Measurements from ENCODE around the gene POLE.

The POLE gene

GRCh38 chr12:132728502-132728901 lies 41.4 kb upstream of the POLE start:
- Histone ChIP-seq H3K4me3 (ENCODE audit: low read depth in 1 of 5, low read length in 5 of 5) (no peak overlapping the region), H3K9me3 (ENCODE audit: control insufficient read depth in 5 of 5, low read length in 5 of 5) (no peaks in the 10 kb centered on the region), H3K9ac (ENCODE audit: low read length in 5 of 5) (no peak overlapping the region), H3K27me3 (ENCODE audit: control insufficient read depth in 5 of 5, insufficient read depth in 4 of 5, low read length in 5 of 5) (no peaks in the 10 kb centered on the region), H3K27ac (ENCODE audit: low read depth, low read length) (no peak overlapping the region), H3K36me3 (ENCODE audit: control insufficient read depth in 5 of 5, insufficient read depth in 5 of 5, low read length in 5 of 5) (peaks cover 4 to 93% (median 91%) of the 10 kb centered on the region in 5 donors), H3K4me1 (ENCODE audit: control insufficient read depth in 5 of 5, insufficient read depth in 5 of 5, low read length in 5 of 5) (peaks cover 0 to 3% (median 0%) of the 10 kb centered on the region in 5 donors)

GRCh38 chr12:132727091-132727794 lies 40.1 kb upstream of the POLE start:
- peaks cover 4 to 92% (median 85%) of the 10 kb centered on the region in 5 donors for H3K36me3 ChIP-seq (ENCODE audit: control insufficient read depth in 5 of 5, insufficient read depth in 5 of 5, low read length in 5 of 5)
- no peak overlapping the region for H3K4me3 ChIP-seq (ENCODE audit: low read depth in 1 of 5, low read length in 5 of 5)
- H3K27ac ChIP-seq (ENCODE audit: low read depth, low read length), result no peak overlapping the region
- H3K4me1 ChIP-seq (ENCODE audit: control insufficient read depth in 5 of 5, insufficient read depth in 5 of 5, low read length in 5 of 5), result peaks cover 0 to 3% (median 0%) of the 10 kb centered on the region in 5 donors
- H3K27me3 ChIP-seq (ENCODE audit: control insufficient read depth in 5 of 5, insufficient read depth in 4 of 5, low read length in 5 of 5), result no peaks in the 10 kb centered on the region
- no peak overlapping the region for H3K9ac ChIP-seq (ENCODE audit: low read length in 5 of 5)
- no peaks in the 10 kb centered on the region for H3K9me3 ChIP-seq (ENCODE audit: control insufficient read depth in 5 of 5, low read length in 5 of 5)

DNA sequence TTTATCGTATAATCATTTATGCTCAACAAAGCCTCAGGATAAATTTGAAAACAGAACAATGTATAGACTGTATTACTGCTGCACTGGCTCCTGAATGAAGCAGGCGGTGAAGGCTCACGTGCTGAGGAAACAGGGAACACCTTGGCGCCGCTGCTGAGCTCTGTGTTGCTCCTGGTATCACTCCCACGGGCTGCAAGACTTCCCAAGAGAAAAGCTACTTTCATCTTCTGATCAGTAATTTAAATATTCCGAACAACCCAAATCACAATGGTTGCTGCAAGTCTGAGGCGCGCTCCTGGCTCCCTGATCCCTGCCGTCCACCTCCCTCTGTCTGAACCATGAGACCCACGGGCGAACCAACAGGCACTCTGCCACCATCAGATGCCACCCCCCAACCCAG lies 39.2 kb upstream of the POLE start:
- H3K9me3 ChIP-seq (ENCODE audit: control insufficient read depth in 5 of 5, low read length in 5 of 5), result no peaks in the 10 kb centered on the region
- no peak overlapping the region for H3K9ac ChIP-seq (ENCODE audit: low read length in 5 of 5)
- no peak overlapping the region for H3K4me3 ChIP-seq (ENCODE audit: low read depth in 1 of 5, low read length in 5 of 5)
- no peaks in the 10 kb centered on the region for H3K4me1 ChIP-seq (ENCODE audit: control insufficient read depth in 5 of 5, insufficient read depth in 5 of 5, low read length in 5 of 5)
- H3K27ac ChIP-seq (ENCODE audit: low read depth, low read length), result no peak overlapping the region
- no peaks in the 10 kb centered on the region for H3K27me3 ChIP-seq (ENCODE audit: control insufficient read depth in 5 of 5, insufficient read depth in 4 of 5, low read length in 5 of 5)
- peaks cover 3 to 87% (median 78%) of the 10 kb centered on the region in 5 donors for H3K36me3 ChIP-seq (ENCODE audit: control insufficient read depth in 5 of 5, insufficient read depth in 5 of 5, low read length in 5 of 5)

GRCh38 chr12:132724506-132725241 lies 37.5 kb upstream of the POLE start:
- Histone ChIP-seq H3K4me3 (ENCODE audit: low read depth in 1 of 5, low read length in 5 of 5) (no peak overlapping the region), H3K4me1 (ENCODE audit: control insufficient read depth in 5 of 5, insufficient read depth in 5 of 5, low read length in 5 of 5) (no peaks in the 10 kb centered on the region), H3K36me3 (ENCODE audit: control insufficient read depth in 5 of 5, insufficient read depth in 5 of 5, low read length in 5 of 5) (peaks cover 0 to 85% (median 75%) of the 10 kb centered on the region in 5 donors), H3K27ac (ENCODE audit: low read depth, low read length) (no peak overlapping the region), H3K27me3 (ENCODE audit: control insufficient read depth in 5 of 5, insufficient read depth in 4 of 5, low read length in 5 of 5) (no peaks in the 10 kb centered on the region), H3K9ac (ENCODE audit: low read length in 5 of 5) (no peak overlapping the region), H3K9me3 (ENCODE audit: control insufficient read depth in 5 of 5, low read length in 5 of 5) (no peaks in the 10 kb centered on the region)

- no peaks in the 10 kb centered on the region for H3K4me1 ChIP-seq (ENCODE audit: control insufficient read depth in 5 of 5, insufficient read depth in 5 of 5, low read length in 5 of 5)
Observed at GRCh38 chr12:132723764-132724140, 36.6 kb upstream of the POLE start.

GRCh38 chr12:132723015-132723763 lies 36.0 kb upstream of the POLE start:
- H3K27ac ChIP-seq (ENCODE audit: low read depth, low read length), result no peak overlapping the region
- H3K4me3 ChIP-seq (ENCODE audit: low read depth in 1 of 5, low read length in 5 of 5), result no peak overlapping the region
- H3K4me1 ChIP-seq (ENCODE audit: control insufficient read depth in 5 of 5, insufficient read depth in 5 of 5, low read length in 5 of 5), result no peaks in the 10 kb centered on the region
- no peak overlapping the region for H3K9ac ChIP-seq (ENCODE audit: low read length in 5 of 5)
- H3K27me3 ChIP-seq (ENCODE audit: control insufficient read depth in 5 of 5, insufficient read depth in 4 of 5, low read length in 5 of 5), result no peaks in the 10 kb centered on the region
- peaks cover 0 to 88% (median 77%) of the 10 kb centered on the region in 5 donors for H3K36me3 ChIP-seq (ENCODE audit: control insufficient read depth in 5 of 5, insufficient read depth in 5 of 5, low read length in 5 of 5)
- H3K9me3 ChIP-seq (ENCODE audit: control insufficient read depth in 5 of 5, low read length in 5 of 5), result no peaks in the 10 kb centered on the region

More at GRCh38 chr12:132723764-132724140, 36.6 kb upstream of the POLE start:
- no peak overlapping the region for H3K4me3 ChIP-seq (ENCODE audit: low read depth in 1 of 5, low read length in 5 of 5)
- no peaks in the 10 kb centered on the region for H3K9me3 ChIP-seq (ENCODE audit: control insufficient read depth in 5 of 5, low read length in 5 of 5)
- H3K9ac ChIP-seq (ENCODE audit: low read length in 5 of 5), result no peak overlapping the region
- no peaks in the 10 kb centered on the region for H3K27me3 ChIP-seq (ENCODE audit: control insufficient read depth in 5 of 5, insufficient read depth in 4 of 5, low read length in 5 of 5)
- no peak overlapping the region for H3K27ac ChIP-seq (ENCODE audit: low read depth, low read length)
- H3K36me3 ChIP-seq (ENCODE audit: control insufficient read depth in 5 of 5, insufficient read depth in 5 of 5, low read length in 5 of 5), result peaks cover 0 to 90% (median 80%) of the 10 kb centered on the region in 5 donors

- H3K36me3 ChIP-seq (ENCODE audit: control insufficient read depth in 5 of 5, insufficient read depth in 5 of 5, low read length in 5 of 5), result peaks cover 0 to 81% (median 73%) of the 10 kb centered on the region in 5 donors
- H3K9me3 ChIP-seq (ENCODE audit: control insufficient read depth in 5 of 5, low read length in 5 of 5), result no peaks in the 10 kb centered on the region
- no peaks in the 10 kb centered on the region for H3K4me1 ChIP-seq (ENCODE audit: control insufficient read depth in 5 of 5, insufficient read depth in 5 of 5, low read length in 5 of 5)
- no peaks in the 10 kb centered on the region for H3K27me3 ChIP-seq (ENCODE audit: control insufficient read depth in 5 of 5, insufficient read depth in 4 of 5, low read length in 5 of 5)
- no peak overlapping the region for H3K27ac ChIP-seq (ENCODE audit: low read depth, low read length)
- no peak overlapping the region for H3K4me3 ChIP-seq (ENCODE audit: low read depth in 1 of 5, low read length in 5 of 5)
- no peak overlapping the region for H3K9ac ChIP-seq (ENCODE audit: low read length in 5 of 5)
Observed at GRCh38 chr12:132720606-132721345, 33.6 kb upstream of the POLE start.

- H3K9me3 ChIP-seq (ENCODE audit: control insufficient read depth in 5 of 5, low read length in 5 of 5), result no peaks in the 10 kb centered on the region
- no peak overlapping the region for H3K9ac ChIP-seq (ENCODE audit: low read length in 5 of 5)
- no peak overlapping the region for H3K27ac ChIP-seq (ENCODE audit: low read depth, low read length)
- H3K4me1 ChIP-seq (ENCODE audit: control insufficient read depth in 5 of 5, insufficient read depth in 5 of 5, low read length in 5 of 5), result no peaks in the 10 kb centered on the region
- no peaks in the 10 kb centered on the region for H3K27me3 ChIP-seq (ENCODE audit: control insufficient read depth in 5 of 5, insufficient read depth in 4 of 5, low read length in 5 of 5)
- H3K36me3 ChIP-seq (ENCODE audit: control insufficient read depth in 5 of 5, insufficient read depth in 5 of 5, low read length in 5 of 5), result peaks cover 0 to 76% (median 68%) of the 10 kb centered on the region in 5 donors
- no peak overlapping the region for H3K4me3 ChIP-seq (ENCODE audit: low read depth in 1 of 5, low read length in 5 of 5)
Observed at GRCh38 chr12:132719954-132720324, 32.8 kb upstream of the POLE start.

DNA sequence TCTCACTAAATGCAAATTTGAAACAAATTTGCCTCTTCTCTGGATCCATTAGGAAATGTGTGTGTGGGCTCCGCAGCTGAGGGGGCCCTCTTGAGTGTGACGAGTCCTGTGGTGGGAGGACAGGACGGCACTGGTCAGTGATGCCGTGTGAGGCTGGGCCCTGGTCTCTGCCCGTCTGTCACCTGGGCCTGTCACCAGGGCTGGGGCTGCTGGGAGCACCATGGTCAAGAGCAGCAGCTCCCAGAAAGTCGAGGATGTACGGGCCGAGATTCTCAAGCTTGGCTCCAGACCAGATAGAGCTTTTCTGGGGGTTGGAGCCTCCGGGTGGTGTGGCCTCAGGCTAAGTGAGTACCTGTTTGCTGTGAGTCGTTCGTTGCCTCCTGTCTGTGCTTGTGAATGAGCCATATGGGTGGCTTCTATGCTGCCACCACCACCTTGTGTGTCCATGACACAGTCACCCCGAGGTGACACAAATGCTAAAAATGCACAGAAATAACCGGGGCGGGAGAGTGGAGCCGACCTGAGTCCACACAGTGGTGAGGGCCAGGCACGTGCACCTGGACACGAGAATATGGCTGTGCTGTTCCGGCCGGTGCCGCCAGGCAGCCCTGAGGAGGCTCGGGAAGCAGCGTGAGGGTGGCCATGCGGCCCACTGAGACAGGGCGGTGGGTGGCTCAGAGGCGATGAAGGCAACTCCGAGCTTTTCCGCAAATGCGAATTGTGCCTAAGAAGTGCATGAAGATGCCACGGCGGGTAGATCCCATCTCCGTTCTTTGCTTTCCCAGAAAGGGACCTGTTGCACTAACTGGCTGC lies 32.2 kb upstream of the POLE start:
- Histone ChIP-seq H3K4me1 (ENCODE audit: control insufficient read depth in 5 of 5, insufficient read depth in 5 of 5, low read length in 5 of 5) (no peaks in the 10 kb centered on the region), H3K4me3 (ENCODE audit: low read depth in 1 of 5, low read length in 5 of 5) (no peak overlapping the region), H3K27me3 (ENCODE audit: control insufficient read depth in 5 of 5, insufficient read depth in 4 of 5, low read length in 5 of 5) (no peaks in the 10 kb centered on the region), H3K27ac (ENCODE audit: low read depth, low read length) (no peak overlapping the region), H3K36me3 (ENCODE audit: control insufficient read depth in 5 of 5, insufficient read depth in 5 of 5, low read length in 5 of 5) (peaks cover 0 to 75% (median 66%) of the 10 kb centered on the region in 5 donors), H3K9me3 (ENCODE audit: control insufficient read depth in 5 of 5, low read length in 5 of 5) (no peaks in the 10 kb centered on the region), H3K9ac (ENCODE audit: low read length in 5 of 5) (no peak overlapping the region)

All from subcutaneous abdominal adipose tissue (tissue), 5 donors.